ENCODE data around the gene DMBT1.

DMBT1 gene

GRCh38 chr10:122672655-122673054, 112.1 kb downstream of the DMBT1 start:
- no peak for DNase-seq (ENCODE audit: low read depth)
- TF ChIP-seq CTCF (IDR thresholded peaks at IDR 0.05; ENCODE audit: low read length, missing control alignments): no peak
- H3K4me3 ChIP-seq (replicated peaks; ENCODE audit: low read depth, low read length): no peak overlapping the region

DNA sequence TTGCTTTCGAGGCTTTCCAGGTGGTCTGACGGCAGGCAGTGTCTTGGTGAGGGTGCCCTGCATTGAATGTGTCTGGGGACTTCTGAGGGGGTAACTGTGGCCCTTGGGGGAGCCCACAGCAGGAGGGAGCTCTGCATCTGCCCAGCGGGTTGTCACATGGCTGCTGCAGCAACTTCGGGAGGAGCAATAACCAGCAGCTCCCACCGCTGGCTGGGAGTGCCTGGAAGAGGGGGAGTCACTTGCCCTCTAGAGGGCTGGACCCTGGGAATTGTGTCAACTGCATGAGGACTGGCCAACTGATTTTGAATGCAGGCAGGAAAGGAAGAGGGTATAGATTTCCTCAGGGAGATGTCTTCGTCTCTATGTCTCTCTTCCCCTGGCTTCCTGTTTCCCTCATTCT, 112.7 kb downstream of the DMBT1 start:
- TF ChIP-seq CTCF (IDR thresholded peaks at IDR 0.05; ENCODE audit: low read length, missing control alignments): no peak
- no peak for DNase-seq (ENCODE audit: low read depth)

GRCh38 chr10:122673731-122674130, 113.2 kb downstream of the DMBT1 start:
- no peak for TF ChIP-seq CTCF (IDR thresholded peaks at IDR 0.05; ENCODE audit: low read length, missing control alignments)
- no peak for DNase-seq (ENCODE audit: low read depth)
- H3K4me3 ChIP-seq (replicated peaks; ENCODE audit: low read depth, low read length): no peak overlapping the region

More for the DNA sequence above, 112.7 kb downstream of the DMBT1 start:
- H3K4me3 ChIP-seq (replicated peaks; ENCODE audit: low read depth, low read length): no peak overlapping the region

GRCh38 chr10:122674781-122675180, 114.2 kb downstream of the DMBT1 start:
- H3K4me3 ChIP-seq (replicated peaks; ENCODE audit: low read depth, low read length): no peak overlapping the region
- no peak for DNase-seq (ENCODE audit: low read depth)
- TF ChIP-seq CTCF (IDR thresholded peaks at IDR 0.05; ENCODE audit: low read length, missing control alignments): no peak

GRCh38 chr10:122675278-122675677, 114.7 kb downstream of the DMBT1 start:
- DNase-seq (ENCODE audit: low read depth): no peak
- H3K4me3 ChIP-seq (replicated peaks; ENCODE audit: low read depth, low read length): no peak overlapping the region
- no peak for TF ChIP-seq CTCF (IDR thresholded peaks at IDR 0.05; ENCODE audit: low read length, missing control alignments)

- H3K4me3 ChIP-seq (replicated peaks; ENCODE audit: low read depth, low read length): no peak overlapping the region
- no peak for TF ChIP-seq CTCF (IDR thresholded peaks at IDR 0.05; ENCODE audit: low read length, missing control alignments)
- no peak for DNase-seq (ENCODE audit: low read depth)
These were observed 117.7 kb downstream of the DMBT1 start for GRCh38 chr10:122678266-122678665.

DNA sequence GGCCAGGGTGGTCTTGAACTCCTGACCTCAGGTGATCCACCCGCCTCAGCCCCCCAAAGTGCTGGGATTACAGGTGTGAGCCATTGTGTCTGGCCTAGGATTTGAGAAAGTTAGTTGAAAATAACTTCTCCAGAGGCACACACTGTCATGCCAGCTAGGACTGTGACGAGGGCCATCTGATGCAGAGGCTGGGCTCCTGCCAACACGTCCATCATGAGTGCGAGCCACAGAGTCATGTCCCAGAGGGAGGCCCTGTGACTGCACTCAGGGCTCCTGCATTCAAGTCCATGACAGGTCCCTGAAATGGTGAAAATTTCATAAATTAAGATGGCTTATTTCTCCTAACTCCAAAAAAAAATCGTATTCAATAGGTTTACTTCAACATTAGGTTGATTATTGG, 122.0 kb downstream of the DMBT1 start:
- no peak for TF ChIP-seq CTCF (IDR thresholded peaks at IDR 0.05; ENCODE audit: low read length, missing control alignments)
- no peak overlapping the region for H3K4me3 ChIP-seq (replicated peaks; ENCODE audit: low read depth, low read length)
- DNase-seq (ENCODE audit: low read depth): no peak
